ENCODE measurements around the gene THSD4.

Gene THSD4

GRCh38 chr15:71114887-71115566, at the start of gene THSD4:
TSS of gene THSD4 (plus strand) at chr15:71115471.
- no peak for DNase-seq

DNA sequence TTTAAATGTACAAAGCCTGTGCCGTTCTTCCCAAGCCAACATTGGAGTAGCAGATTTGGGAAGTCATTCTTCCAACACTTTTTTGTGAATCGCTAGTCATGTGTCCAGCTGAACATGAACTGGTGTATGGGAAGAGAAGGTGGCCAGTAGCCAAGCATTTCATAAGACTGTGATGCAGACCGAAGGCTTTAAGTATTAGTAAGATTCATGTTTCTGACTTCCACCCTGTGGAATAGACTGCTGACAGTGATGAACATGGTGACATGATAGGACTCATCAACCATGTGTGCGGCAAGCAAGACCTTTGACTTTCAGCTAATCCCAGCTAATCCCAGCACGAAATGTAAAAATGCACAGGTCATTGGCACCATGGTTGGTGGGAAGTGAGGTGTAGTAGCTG, 48.3 kb upstream of the THSD4 start:
- DNase-seq: no peak

DNA sequence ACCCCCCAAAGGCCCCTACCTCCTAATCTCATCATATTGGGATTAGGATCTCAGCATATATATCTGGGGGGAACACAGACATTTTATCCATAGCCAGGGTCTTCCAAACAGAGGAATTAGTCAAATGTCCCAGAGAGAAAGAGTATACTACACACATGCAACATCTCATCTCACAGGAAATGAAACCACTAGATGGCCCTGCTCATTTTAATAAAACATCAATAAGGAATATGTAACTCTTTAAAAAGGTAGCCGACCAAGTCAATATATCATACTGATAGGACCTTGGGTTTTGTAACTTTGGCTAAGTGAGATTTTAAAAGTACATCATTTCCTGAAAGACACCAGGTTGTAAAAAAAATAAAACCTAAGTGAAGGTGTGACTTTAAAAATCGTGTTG, 45.6 kb upstream of the THSD4 start:
- no peak for DNase-seq

DNA sequence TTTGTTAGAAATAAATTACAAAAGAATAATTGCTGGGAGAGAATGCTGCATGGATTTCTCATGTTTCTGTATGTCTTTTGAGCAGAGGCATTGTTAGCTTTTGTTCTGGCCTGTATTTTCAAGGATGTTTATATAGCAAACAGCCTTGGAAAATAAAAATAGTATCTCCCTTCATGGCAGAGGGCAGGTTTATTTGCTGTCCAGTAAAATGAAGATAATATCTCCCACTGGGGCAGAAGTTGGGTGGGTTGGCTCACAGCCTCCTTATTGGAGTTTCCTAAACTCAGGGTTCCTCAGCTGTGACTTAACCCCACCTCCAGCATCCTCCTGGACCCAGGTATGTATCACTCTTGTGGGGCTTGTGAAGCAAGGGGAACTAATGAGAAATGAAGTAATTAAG, 43.7 kb upstream of the THSD4 start:
- DNase-seq: no peak

GRCh38 chr15:71072423-71072822, 42.8 kb upstream of the THSD4 start:
- no peak for DNase-seq

- no peak for DNase-seq
Measured at GRCh38 chr15:71078506-71079207, 36.6 kb upstream of the THSD4 start.

DNA sequence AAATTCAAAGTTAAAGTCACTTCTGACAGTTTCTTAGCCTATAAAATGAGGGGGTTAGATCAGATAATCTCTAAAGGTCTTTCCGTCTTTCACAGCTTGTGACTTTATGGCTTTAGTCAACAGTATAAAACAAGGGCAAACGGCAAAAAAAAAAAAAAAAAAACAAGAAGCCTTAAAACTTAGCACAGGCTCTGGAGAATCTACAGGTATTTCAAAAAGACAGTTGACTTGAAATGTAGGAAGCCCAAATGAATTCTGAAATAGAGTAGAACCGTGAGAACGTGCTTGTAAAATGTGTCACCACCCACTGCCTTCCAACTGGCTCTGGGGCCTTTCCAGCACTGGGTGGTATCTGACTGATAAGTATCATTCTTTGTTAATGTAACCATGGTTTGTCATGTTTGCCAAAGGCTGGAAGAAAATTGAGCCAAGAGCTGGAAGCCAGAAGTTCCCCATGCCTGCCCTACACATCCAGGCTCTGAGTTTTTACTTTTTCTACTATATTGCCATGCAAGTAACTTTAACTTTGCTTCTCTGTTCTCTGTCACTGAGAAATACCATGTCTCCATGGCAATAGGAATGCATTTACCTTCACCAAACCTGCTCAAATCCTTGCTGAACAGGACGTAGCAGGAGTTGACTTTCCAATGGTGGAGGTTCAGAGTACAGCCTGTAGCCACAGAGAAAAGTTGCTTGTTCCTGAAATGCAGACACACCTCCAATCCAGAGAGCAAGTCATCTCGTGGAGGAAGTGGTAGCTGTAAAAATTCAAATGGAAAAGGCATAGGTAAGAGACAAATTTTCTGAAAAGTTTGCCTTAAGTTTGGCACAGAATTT, 35.8 kb upstream of the THSD4 start:
- DNase-seq: no peak

DNA sequence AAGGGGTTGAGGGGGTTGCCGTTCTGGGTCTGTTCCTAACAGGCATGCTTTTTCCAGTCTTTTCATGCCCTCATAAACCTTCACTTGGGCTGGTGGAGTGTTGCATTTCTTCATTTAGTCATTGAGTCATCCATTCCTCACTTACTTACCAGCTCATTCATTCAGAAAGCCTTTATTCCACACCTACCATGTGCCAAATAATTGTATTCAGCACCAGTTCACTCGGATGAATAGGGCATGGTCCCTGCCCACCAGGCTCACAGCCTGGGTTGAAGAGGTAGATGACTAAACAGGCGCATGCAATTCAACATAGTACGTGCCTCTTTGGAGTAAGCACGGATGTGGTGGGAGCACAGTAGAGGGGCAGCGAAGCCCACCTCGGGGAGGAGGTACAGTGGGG, 35.1 kb upstream of the THSD4 start:
- DNase-seq: no peak

DNA sequence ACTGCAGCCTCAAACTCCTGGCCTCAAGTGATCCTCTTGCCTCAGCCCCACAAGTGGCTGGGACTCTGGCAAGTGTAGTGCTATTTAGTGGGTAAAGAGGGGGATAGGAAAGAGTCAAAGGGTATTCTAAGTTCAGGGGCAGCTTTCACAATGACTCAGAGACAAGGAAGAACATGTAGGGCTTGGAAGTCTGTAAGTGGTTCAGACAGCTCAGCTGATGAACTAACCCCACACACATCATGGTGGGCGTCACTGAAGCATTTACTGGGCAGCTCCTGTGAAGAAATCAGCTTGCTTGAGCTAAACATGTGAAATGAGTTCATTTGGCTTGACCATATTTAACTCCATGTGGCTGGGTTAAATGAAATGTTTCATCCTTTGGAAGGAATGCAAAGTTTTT, 34.6 kb upstream of the THSD4 start:
- no peak for DNase-seq

DNA sequence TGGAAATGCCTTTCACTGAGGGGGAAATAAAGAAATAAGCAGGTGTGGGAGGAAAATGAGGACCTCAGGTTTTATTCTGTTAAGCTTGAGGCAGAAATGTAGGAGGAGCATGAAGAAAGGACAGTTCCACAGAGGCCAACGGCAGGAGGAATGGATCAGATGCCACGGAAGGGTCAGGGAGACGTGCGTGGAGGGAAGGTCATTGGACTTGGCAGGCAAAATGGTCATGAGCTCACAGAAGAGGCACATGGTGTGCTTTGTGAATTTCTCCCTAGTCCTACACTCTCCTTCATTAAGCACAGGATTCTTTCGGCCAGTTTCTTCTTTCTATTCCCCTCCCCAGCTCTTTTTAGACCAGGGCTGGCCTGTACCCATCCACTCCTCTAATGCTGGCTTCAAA, 32.5 kb upstream of the THSD4 start:
- DNase-seq: no peak

- no peak for DNase-seq
Measured at GRCh38 chr15:71083349-71083748, 31.9 kb upstream of the THSD4 start.

GRCh38 chr15:71084264-71084663, 31.0 kb upstream of the THSD4 start:
- no peak for DNase-seq

DNA sequence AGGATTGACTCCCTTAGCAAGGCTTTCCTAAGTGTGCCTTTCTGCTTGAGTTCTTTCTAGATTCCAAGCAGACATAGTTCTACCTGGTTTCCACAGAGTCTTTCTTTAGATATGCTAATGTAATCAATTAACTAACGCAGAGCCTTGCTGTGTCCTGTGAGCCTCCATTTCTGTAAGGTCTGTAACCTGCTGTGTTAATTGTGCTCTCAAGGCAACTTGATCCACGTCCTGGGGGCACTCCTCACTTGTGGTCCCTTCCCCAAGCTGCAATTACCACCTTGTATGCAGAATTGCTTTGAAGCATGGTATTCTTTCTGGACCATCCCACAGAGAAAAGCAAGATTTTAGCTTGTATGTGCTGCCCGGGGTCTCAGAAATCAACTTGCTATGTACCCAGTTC, 29.5 kb upstream of the THSD4 start:
- peak; percentile 5 for DNase-seq

GRCh38 chr15:71088155-71088554, 27.1 kb upstream of the THSD4 start:
- DNase-seq: no peak

GRCh38 chr15:71088683-71089082, 26.6 kb upstream of the THSD4 start:
- no peak for DNase-seq

- no peak for DNase-seq
Measured at GRCh38 chr15:71089801-71090200, 25.5 kb upstream of the THSD4 start.

GRCh38 chr15:71091601-71092000, 23.7 kb upstream of the THSD4 start:
- no peak for DNase-seq

DNA sequence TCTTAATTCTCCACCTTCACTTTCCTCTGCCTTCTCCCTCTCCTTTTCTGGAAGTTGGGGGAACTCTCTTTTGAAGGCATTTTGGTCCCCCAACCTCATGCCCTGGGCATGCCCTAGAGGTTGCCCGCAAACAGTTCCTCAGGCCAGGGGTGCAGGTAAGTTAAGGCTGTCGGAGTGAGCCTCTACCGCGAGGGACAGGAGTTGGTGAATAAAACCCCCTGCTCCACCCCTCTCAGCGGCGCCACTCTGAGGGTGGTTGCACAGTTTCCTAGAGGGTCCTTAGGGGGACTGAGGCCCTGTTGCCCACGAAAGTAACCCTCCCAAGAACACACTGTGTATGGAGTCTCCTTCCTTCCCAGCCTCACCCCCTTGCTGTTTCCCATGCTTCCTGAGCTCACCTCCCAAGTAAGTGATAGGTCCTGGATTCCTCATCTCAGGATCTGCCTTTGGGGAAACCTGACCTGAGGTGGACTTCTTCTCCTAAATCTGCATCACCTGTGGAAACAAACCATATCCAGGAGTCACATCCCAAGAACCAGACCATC, 23.1 kb upstream of the THSD4 start:
- no peak for DNase-seq

DNA sequence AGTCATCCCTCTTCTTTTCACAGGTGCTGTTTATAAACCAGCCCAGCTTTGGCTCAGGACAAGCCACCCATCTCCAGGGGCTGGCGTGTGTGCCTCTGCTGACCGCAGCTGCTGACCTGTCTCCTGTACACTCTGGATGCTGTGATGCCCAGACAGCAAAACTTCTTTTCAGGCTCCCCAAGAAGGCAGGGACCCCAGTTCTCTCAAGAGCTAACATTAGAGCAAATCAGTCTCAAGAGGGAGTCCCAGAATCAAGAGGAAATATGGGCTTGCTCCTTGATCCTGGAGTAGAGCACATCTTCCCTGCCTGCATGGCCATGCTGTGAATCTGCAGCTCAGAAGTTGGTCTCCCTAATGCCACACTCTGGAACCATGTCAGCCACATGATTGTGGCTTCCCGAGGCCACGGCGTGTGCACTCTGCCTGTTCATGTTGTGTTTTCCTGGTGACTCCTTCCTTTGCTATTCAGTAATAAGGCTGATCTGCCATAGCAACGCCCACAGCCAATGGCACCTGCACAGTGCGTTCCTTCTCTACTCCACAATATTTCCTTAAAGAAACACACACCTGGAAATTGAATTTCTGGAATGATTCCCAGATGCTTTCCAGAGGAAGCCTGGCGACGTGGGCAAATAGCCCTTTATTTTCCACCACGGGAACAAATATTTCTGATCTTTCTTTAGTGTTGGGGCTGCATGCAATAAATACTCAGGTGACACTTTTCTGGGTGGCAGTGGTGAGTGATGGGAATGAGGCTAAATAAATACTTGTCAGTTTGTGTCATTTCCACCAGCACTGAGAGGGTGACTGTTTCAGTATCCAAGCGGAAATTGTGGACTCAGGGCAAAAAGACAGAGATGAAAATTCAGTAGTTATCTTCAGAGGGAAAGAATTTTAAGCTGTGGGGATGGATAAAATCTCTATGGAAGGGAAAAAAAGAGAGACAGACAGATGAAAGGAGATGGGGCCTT, 21.9 kb upstream of the THSD4 start:
- no peak for DNase-seq

DNA sequence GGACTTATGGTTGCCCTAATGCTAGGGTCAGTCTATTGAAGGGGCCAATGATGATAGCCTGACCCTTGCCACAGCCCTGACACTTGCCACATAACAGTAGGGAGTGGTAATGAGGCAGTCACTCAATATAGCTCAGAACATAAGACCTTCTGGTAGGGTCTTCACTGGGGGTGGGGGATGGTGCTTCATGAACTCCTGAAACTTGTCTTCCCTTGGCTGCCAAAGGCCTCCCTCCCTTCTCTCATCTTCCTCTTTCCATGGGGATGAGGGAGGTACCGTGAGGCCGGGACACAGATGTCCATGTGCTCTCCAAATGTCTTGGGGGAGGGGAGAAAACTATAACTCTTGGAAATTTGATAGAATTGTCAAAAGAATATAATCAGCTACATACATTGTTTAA, 21.1 kb upstream of the THSD4 start:
- no peak for DNase-seq

- DNase-seq: no peak
Measured at GRCh38 chr15:71096676-71097075, 18.6 kb upstream of the THSD4 start.

DNA sequence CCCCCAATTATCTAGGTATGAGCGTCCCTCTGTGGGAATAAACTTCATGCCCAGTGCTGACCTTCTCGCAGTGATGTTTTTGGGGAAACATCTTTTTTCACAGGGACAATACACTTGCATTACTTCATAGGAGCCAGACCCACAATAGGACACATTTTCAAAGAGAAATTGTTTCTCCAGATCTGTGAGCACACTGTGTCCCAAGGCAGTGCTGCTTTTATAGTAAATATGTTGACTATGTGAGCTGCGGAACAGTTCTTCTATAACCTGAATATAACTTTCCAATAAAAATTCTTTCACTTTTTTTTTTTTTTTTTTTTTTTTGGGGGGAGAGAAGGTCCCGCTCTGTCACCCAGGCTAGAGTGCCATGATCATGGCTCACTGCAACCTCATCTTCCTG, 17.4 kb upstream of the THSD4 start:
- no peak for DNase-seq

All from NCI-H187 treated with DMSO at 0.1 percent for 48 hours (cell line).